Measurements from ENCODE around the gene FLRT1. TPM values are rescaled to one million over a fixed set of nuclear protein-coding genes. Genes with fewer than 3 reads are reported as not detected.

FLRT1 gene
- total RNA-seq, 4 donors from 2014 or later = 1.1 to 4.7 (median 3.6) TPM

DNA sequence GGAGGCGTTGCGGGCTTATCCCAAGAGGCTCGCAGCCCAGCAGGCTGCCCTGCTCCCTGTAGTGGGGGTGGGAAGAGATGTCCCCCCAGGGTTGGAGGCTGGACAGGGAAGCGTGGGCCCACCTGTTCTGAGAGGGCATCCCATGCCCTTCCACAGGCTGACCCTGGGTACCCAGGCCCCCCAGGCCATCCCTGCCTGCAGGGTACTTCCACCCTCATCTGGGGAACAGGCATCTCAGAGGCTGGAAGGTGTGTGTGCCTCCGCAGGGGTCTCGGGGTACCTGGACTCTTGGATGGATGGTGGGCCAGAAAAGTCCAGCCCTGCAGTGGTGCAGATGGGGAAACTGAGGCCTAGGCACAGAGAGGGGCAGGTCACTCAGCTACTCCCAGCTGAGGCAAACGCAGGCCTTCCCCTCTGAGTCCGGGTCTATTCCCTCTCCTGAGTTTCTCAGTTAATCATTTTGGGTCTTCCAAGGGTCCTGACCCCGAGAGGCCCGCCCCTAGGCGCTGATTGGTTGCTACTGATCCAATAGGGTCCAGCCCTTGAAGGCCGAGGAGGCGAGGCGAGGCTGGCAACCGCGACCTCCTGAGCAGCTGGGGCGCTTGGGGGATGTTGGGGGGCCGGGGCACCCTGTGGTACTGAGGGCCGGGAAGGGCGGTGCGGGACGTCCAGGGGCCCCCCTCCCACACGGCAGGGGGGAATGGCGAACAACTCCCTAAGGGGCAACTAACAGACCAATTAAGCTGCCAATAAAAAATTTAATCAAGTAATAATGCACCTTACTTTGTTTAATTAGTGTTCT is 23.8 kb downstream of the FLRT1 start:
- Histone ChIP-seq H3K4me3 (no peak overlapping the region), H3K9me3 (no peaks in the 10 kb centered on the region), H3K4me1 (peaks cover 0 to 47% (median 3%) of the 10 kb centered on the region in 3 donors), H3K27me3 (peaks cover 17% of the 10 kb centered on the region), H3K36me3 (no peaks in the 10 kb centered on the region), H3K27ac (no peak overlapping the region)
- 50% methylated on average over 2 of the region's 24 CpGs; no CpG with 5 or more reads in 1 of the 2 donors for WGBS, 2 donors (ENCODE audit: low coverage in 1 of 2)
- no peak for TF ChIP-seq POLR2A (IDR thresholded peaks at IDR 0.05)
- no peak for TF ChIP-seq POLR2AphosphoS5 (IDR thresholded peaks at IDR 0.05)
- TF ChIP-seq, protein P1, sequence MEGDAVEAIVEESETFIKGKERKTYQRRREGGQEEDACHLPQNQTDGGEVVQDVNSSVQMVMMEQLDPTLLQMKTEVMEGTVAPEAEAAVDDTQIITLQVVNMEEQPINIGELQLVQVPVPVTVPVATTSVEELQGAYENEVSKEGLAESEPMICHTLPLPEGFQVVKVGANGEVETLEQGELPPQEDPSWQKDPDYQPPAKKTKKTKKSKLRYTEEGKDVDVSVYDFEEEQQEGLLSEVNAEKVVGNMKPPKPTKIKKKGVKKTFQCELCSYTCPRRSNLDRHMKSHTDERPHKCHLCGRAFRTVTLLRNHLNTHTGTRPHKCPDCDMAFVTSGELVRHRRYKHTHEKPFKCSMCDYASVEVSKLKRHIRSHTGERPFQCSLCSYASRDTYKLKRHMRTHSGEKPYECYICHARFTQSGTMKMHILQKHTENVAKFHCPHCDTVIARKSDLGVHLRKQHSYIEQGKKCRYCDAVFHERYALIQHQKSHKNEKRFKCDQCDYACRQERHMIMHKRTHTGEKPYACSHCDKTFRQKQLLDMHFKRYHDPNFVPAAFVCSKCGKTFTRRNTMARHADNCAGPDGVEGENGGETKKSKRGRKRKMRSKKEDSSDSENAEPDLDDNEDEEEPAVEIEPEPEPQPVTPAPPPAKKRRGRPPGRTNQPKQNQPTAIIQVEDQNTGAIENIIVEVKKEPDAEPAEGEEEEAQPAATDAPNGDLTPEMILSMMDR (IDR thresholded peaks at IDR 0.05) = no peak
- no peak for TF ChIP-seq EP300 (IDR thresholded peaks at IDR 0.05)
- no peak for ATAC-seq

DNA sequence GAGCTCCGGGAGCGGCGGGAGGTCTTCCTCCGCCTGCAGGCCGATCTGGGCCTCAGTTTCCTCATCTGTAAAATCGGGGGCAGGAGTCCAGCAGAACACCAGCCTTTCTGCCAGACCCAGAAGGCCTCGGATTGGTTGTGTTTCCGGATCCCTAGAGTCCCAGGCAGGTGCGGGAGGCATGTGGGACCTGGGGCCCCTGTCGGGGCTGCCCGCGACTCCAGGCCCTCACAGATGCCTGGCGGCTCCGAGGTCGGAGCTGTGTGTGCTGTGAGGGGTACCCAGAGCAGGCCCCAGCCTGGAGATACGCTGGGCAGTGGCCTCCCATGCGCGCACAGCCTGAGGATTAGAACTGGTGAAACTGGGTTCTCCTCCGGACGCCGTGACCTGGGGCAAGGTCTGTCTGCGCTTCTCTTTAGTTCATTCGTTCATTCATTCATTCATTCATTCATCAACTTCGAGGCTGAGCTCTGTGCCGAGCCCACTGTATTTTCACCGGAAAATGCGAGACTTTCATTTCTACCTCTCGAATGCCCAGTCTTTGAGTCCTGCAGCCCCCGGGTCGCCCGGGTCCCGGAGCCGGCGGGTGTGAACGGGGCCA is 24.6 kb downstream of the FLRT1 start:
- TF ChIP-seq POLR2AphosphoS5 (IDR thresholded peaks at IDR 0.05) (no peak), POLR2A (IDR thresholded peaks at IDR 0.05) (no peak), EP300 (IDR thresholded peaks at IDR 0.05) (no peak)
- TF ChIP-seq, protein P1 (IDR thresholded peaks at IDR 0.05) = no peak
- peak overlapping the region in 1 of 2 donors; percentile 48 for H3K4me3 ChIP-seq
- H3K27me3 ChIP-seq = peaks cover 17% of the 10 kb centered on the region
- peaks cover 0 to 39% (median 3%) of the 10 kb centered on the region in 3 donors for H3K4me1 ChIP-seq
- 20 to 33% methylated on average over 1 to 7 of the region's 35 CpGs for WGBS, 2 donors (ENCODE audit: low coverage in 1 of 2)
- no peaks in the 10 kb centered on the region for H3K36me3 ChIP-seq
- H3K9me3 ChIP-seq = no peaks in the 10 kb centered on the region
- no peak for ATAC-seq
- H3K27ac ChIP-seq = no peak overlapping the region

DNA sequence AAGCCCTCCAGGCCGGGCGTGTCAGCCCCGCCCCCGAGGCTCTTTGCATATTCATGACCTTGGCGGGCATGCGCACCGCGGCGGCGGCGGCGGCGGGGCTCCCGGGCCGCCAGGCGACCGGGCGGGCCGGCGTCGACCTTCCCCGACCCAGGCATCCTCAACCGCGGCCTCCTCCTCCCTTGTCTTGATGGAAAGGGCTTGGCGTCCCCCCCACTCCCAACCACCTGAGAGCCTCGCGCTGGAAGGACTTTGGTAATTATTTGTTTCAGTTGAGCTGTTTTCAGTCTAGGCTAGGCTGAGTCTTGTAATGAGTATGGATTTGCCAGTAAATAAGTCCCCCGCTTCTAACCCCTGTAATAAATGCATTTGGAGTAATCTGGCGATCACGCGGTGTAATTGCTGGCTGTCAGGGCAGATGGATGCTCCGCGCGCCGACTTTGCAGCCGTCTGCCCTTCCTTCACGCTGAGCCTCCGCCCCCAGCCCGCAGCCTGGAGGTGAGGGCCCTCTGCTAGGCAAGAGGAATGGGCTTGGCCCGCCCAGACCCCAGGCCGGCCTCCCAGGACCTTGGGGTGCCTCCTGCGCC is 25.2 kb downstream of the FLRT1 start:
- ATAC-seq = no peak
- WGBS, 2 donors (ENCODE audit: low coverage in 1 of 2) = 60% methylated on average over 1 of the region's 42 CpGs; no CpG with 5 or more reads in 1 of the 2 donors
- Histone ChIP-seq H3K9me3 (no peaks in the 10 kb centered on the region), H3K36me3 (no peaks in the 10 kb centered on the region), H3K4me3 (peak overlapping the region in 1 of 2 donors; percentile 48), H3K27ac (no peak overlapping the region), H3K4me1 (peaks cover 0 to 33% (median 3%) of the 10 kb centered on the region in 3 donors), H3K27me3 (peaks cover 17% of the 10 kb centered on the region)
- no peak for TF ChIP-seq EP300 (IDR thresholded peaks at IDR 0.05)
- TF ChIP-seq, protein P1 (IDR thresholded peaks at IDR 0.05) = no peak
- TF ChIP-seq POLR2A (IDR thresholded peaks at IDR 0.05) = no peak
- no peak for TF ChIP-seq POLR2AphosphoS5 (IDR thresholded peaks at IDR 0.05)

DNA sequence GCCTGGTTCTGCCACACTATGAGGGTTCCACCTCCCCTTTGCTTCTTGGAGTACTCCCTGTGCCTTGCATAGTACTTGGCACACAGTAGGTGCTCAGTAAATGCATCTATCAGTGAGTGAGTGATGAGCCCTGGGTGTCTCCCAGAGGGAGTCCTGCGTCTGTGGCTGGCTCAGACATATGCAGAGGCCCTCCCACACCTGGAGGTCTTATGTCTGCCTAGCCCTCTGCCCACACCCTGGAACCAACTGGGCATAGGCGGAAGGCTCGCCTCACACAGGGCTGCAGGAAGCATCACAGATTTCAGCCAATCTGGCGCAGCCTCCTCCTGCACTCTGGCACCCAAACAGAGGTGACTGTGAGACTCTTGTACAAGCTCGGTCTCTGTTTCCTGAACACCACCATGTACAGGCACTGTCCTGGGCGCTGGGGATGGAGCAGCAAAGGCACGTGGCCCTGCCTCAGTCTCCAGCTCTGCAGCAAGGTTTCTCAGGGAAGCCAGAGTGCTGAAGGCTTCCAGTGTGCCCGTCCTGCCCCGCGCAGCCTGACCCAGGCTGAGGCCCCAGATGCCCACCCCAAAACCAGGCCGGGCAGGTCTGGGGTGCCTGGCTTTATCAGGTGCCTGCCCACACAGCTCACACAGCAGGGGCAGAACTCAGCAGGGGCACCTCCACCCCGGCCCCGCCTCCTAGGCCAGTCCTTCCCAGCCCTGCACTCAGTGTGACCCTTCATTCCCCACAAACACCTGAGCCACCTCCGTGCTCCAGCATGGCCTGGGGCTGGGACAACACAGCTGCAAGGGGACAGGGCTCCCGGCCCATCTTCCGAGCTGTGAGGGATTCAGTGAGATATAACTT is 26.7 kb downstream of the FLRT1 start:
- no CpG with 5 or more reads among the region's 16 CpGs for WGBS, 2 donors (ENCODE audit: low coverage in 1 of 2)
- Histone ChIP-seq H3K27ac (no peak overlapping the region), H3K36me3 (no peaks in the 10 kb centered on the region), H3K9me3 (no peaks in the 10 kb centered on the region), H3K4me3 (no peak overlapping the region), H3K4me1 (peaks cover 0 to 20% (median 3%) of the 10 kb centered on the region in 3 donors), H3K27me3 (peaks cover 17% of the 10 kb centered on the region)
- ATAC-seq = no peak
- TF ChIP-seq, protein P1 (IDR thresholded peaks at IDR 0.05) = no peak
- TF ChIP-seq POLR2A (IDR thresholded peaks at IDR 0.05) (no peak), EP300 (IDR thresholded peaks at IDR 0.05) (no peak)

All from gastroesophageal sphincter (tissue), 4 donors.